Measurements from ENCODE around the gene CORIN. TPM values are rescaled to one million over a fixed set of nuclear protein-coding genes. Genes with fewer than 3 reads are reported as not detected.

CORIN gene
- total RNA-seq, 4 donors from 2014 or later = 0.11 to 0.96 (median 0.21) TPM

GRCh38 chr4:47814618-47815295 lies 23.1 kb downstream of the CORIN start:
- DNase-seq = no peak
- no peaks in the 10 kb centered on the region for H3K9me3 ChIP-seq
- no peaks in the 10 kb centered on the region for H3K36me3 ChIP-seq
- no peaks in the 10 kb centered on the region for H3K27me3 ChIP-seq
- intact Hi-C loops (cut with DNase I) = no loop called here
- TF ChIP-seq CTCF (IDR thresholded peaks at IDR 0.05) (no peak), POLR2A (IDR thresholded peaks at IDR 0.05) (no peak)
- WGBS, 2 donors = 88 to 89% methylated on average over 6 of the region's 6 CpGs
- no peak overlapping the region for H3K27ac ChIP-seq
- no peak overlapping the region for H3K4me3 ChIP-seq (replicated peaks in 1 of 3)
- no peaks in the 10 kb centered on the region for H3K4me1 ChIP-seq

GRCh38 chr4:47809654-47810203 lies 28.1 kb downstream of the CORIN start:
- Histone ChIP-seq H3K4me3 (replicated peaks in 1 of 3) (no peak overlapping the region), H3K9me3 (no peaks in the 10 kb centered on the region), H3K36me3 (no peaks in the 10 kb centered on the region), H3K27ac (no peak overlapping the region), H3K27me3 (no peaks in the 10 kb centered on the region), H3K4me1 (no peaks in the 10 kb centered on the region)
- intact Hi-C loops (cut with DNase I) = no loop called here
- TF ChIP-seq POLR2A (IDR thresholded peaks at IDR 0.05) (no peak), CTCF (IDR thresholded peaks at IDR 0.05) (no peak)
- DNase-seq = no peak
- WGBS, 2 donors = 87 to 88% methylated on average over 3 of the region's 3 CpGs

- no peaks in the 10 kb centered on the region for H3K27me3 ChIP-seq
- H3K9me3 ChIP-seq = no peaks in the 10 kb centered on the region
- DNase-seq = no peak
- no peaks in the 10 kb centered on the region for H3K36me3 ChIP-seq
- H3K4me3 ChIP-seq (replicated peaks in 1 of 3) = no peak overlapping the region
- H3K4me1 ChIP-seq = no peaks in the 10 kb centered on the region
- TF ChIP-seq CTCF (IDR thresholded peaks at IDR 0.05) = no peak
- no peak for TF ChIP-seq POLR2A (IDR thresholded peaks at IDR 0.05)
- H3K27ac ChIP-seq = no peak overlapping the region
- intact Hi-C loops (cut with DNase I) = no loop called here
- WGBS, 2 donors = 92 to 94% methylated on average over 7 of the region's 7 CpGs
These were observed 33.3 kb downstream of the CORIN start for GRCh38 chr4:47804598-47804997.

GRCh38 chr4:47801481-47802002 lies 36.3 kb downstream of the CORIN start:
- Histone ChIP-seq H3K27ac (no peak overlapping the region), H3K36me3 (no peaks in the 10 kb centered on the region), H3K4me3 (replicated peaks in 1 of 3) (no peak overlapping the region), H3K9me3 (no peaks in the 10 kb centered on the region), H3K27me3 (no peaks in the 10 kb centered on the region), H3K4me1 (no peaks in the 10 kb centered on the region)
- 79 to 82% methylated on average over 2 of the region's 3 CpGs for WGBS, 2 donors
- no peak for DNase-seq
- intact Hi-C loops (cut with DNase I) = no loop called here
- TF ChIP-seq POLR2A (IDR thresholded peaks at IDR 0.05) (no peak), CTCF (IDR thresholded peaks at IDR 0.05) (no peak)

GRCh38 chr4:47798165-47798564 lies 39.7 kb downstream of the CORIN start:
- H3K27ac ChIP-seq = no peak overlapping the region
- intact Hi-C loops (cut with DNase I) = no loop called here
- H3K9me3 ChIP-seq = no peaks in the 10 kb centered on the region
- WGBS, 2 donors = 81 to 82% methylated on average over 3 of the region's 3 CpGs
- no peaks in the 10 kb centered on the region for H3K36me3 ChIP-seq
- H3K27me3 ChIP-seq = no peaks in the 10 kb centered on the region
- DNase-seq = no peak
- H3K4me1 ChIP-seq = no peaks in the 10 kb centered on the region
- no peak for TF ChIP-seq POLR2A (IDR thresholded peaks at IDR 0.05)
- no peak for TF ChIP-seq CTCF (IDR thresholded peaks at IDR 0.05)
- no peak overlapping the region for H3K4me3 ChIP-seq (replicated peaks in 1 of 3)
